ENCODE results near the gene RFPL3. TPM values are rescaled to one million over a fixed set of nuclear protein-coding genes. Genes with fewer than 3 reads are reported as not detected.

RFPL3 gene
- polyA plus RNA-seq, 4 donors, result 0.04 TPM; not detected in 3

DNA sequence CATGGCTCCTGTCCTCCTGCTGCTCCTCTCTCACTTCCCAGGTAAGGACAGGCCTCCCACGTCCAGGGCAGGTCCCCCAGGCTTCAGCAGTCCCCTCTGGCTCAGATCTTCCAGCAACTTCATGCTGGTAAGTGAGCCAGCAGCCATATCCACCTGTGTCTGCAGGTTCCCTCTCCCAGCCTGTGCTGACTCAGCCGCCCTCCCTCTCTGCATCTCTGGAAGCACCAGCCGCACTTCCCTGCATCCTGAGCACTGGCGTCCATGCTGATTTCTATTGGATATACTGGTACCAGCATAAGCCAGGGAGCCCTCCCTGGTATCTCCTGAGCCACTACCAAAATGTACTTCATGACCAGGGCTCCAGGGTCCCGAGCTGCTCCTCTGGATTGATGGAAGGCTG is 19.0 kb downstream of the RFPL3 start:
- no peak overlapping the region for H3K4me3 ChIP-seq (ENCODE audit: low read depth in 1 of 3, low read length in 3 of 3)
- no peaks in the 10 kb centered on the region for H3K4me1 ChIP-seq (ENCODE audit: control insufficient read depth in 3 of 3, insufficient read depth in 2 of 3, low read depth in 1 of 3, low read length in 2 of 3)
- FAIRE-seq (no peak), DNase-seq (no peak)
- H3K27ac ChIP-seq (ENCODE audit: low read depth in 1 of 3, low read length in 2 of 3), result no peak overlapping the region
- WGBS, 3 donors, result 70 to 79% (median 78%) methylated on average over 5 of the region's 5 CpGs
- no peaks in the 10 kb centered on the region for H3K36me3 ChIP-seq (ENCODE audit: control insufficient read depth in 3 of 3, insufficient read depth in 2 of 3, low read depth in 1 of 3, low read length in 3 of 3)
- H3K9me3 ChIP-seq (ENCODE audit: control insufficient read depth in 2 of 2, insufficient read depth in 1 of 2, low read depth in 1 of 2, low read length in 1 of 2), result no peaks in the 10 kb centered on the region
- H3K27me3 ChIP-seq (ENCODE audit: control insufficient read depth in 3 of 3, insufficient read depth in 3 of 3, low read length in 3 of 3), result no peaks in the 10 kb centered on the region

DNA sequence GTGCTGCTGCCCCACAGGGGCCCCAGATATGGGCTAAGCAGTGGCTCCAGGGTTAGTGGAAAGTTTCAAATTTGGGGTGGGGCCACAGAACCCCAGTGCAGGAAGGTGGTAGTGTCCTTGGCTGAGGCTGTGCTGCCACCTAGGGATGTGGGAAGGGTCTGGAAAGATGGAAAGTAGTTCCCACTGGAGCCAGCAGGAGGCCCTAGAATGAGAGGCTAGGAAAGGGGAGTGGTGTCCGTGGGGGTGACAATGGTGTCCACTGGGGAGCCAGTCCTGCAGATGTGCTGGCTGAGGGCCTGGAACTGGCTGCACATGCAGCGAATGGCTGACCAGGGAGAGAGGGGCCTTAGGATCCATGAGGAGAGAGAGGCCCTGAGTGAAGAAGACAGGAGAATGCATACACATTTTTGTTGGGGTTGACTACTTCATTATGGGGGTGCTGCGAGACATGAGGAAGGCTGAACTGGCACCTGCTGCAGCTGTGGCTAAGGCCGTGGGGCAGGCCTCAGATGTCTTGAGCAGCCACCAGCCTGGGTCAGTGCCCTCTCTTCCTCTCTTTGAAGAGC is 21.1 kb downstream of the RFPL3 start:
- H3K27ac ChIP-seq (ENCODE audit: low read depth in 1 of 3, low read length in 2 of 3), result no peak overlapping the region
- H3K4me3 ChIP-seq (ENCODE audit: low read depth in 1 of 3, low read length in 3 of 3), result no peak overlapping the region
- H3K27me3 ChIP-seq (ENCODE audit: control insufficient read depth in 3 of 3, insufficient read depth in 3 of 3, low read length in 3 of 3), result no peaks in the 10 kb centered on the region
- WGBS, 3 donors, result 45 to 57% (median 51%) methylated on average over 3 to 4 of the region's 4 CpGs
- no peaks in the 10 kb centered on the region for H3K9me3 ChIP-seq (ENCODE audit: control insufficient read depth in 2 of 2, insufficient read depth in 1 of 2, low read depth in 1 of 2, low read length in 1 of 2)
- DNase-seq (peak; percentile 46 to 59), FAIRE-seq (no peak)
- no peaks in the 10 kb centered on the region for H3K36me3 ChIP-seq (ENCODE audit: control insufficient read depth in 3 of 3, insufficient read depth in 2 of 3, low read depth in 1 of 3, low read length in 3 of 3)
- H3K4me1 ChIP-seq (ENCODE audit: control insufficient read depth in 3 of 3, insufficient read depth in 2 of 3, low read depth in 1 of 3, low read length in 2 of 3), result no peaks in the 10 kb centered on the region

DNA sequence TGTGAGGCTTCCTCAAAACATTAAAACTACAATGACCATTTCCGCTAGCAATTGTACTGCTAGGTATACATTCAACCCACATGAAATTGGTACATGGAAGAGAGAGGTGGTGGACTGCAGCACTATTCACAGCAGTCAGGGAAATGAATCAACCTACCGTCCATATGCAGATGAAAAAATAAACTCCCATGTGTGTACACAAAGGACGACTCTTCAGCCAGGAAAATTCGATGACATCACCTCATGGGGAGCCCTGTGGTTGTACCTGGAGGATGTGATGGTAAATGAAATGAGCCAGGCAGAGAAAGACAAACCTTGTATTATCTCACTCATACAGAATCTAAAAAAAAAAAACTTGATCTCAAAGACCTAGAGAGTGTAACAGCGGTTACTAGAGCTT is 23.3 kb downstream of the RFPL3 start:
- Histone ChIP-seq H3K9me3 (ENCODE audit: control insufficient read depth in 2 of 2, insufficient read depth in 1 of 2, low read depth in 1 of 2, low read length in 1 of 2) (no peaks in the 10 kb centered on the region), H3K27ac (ENCODE audit: low read depth in 1 of 3, low read length in 2 of 3) (no peak overlapping the region), H3K4me1 (ENCODE audit: control insufficient read depth in 3 of 3, insufficient read depth in 2 of 3, low read depth in 1 of 3, low read length in 2 of 3) (no peaks in the 10 kb centered on the region), H3K4me3 (ENCODE audit: low read depth in 1 of 3, low read length in 3 of 3) (no peak overlapping the region), H3K27me3 (ENCODE audit: control insufficient read depth in 3 of 3, insufficient read depth in 3 of 3, low read length in 3 of 3) (no peaks in the 10 kb centered on the region), H3K36me3 (ENCODE audit: control insufficient read depth in 3 of 3, insufficient read depth in 2 of 3, low read depth in 1 of 3, low read length in 3 of 3) (peaks cover 0 to 7% (median 1%) of the 10 kb centered on the region in 3 donors)
- no peak for FAIRE-seq
- 59 to 65% (median 59%) methylated on average over 5 of the region's 5 CpGs for WGBS, 3 donors
- DNase-seq, result no peak

DNA sequence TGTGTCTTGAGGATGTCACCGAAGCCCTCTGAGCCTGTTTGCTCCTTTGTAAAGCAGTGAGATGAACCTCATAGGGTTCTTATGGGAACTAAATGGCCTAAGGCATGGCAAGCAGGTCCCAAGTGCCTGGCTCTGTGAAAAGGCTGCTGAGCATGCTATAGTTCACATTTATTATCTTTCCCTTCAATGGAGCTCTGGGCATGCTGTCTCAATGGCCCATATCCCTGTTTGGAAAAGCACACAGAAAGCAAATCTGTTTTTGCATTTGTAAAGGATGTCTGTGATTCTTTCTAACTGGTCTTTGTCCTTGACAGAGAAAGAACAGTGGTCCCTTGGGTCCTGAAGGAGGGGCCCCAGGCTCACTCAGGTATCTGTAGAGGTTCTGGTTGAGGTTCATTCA is 28.0 kb downstream of the RFPL3 start:
- peaks cover 15 to 29% (median 26%) of the 10 kb centered on the region in 3 donors for H3K36me3 ChIP-seq (ENCODE audit: control insufficient read depth in 3 of 3, insufficient read depth in 2 of 3, low read depth in 1 of 3, low read length in 3 of 3)
- 93 to 98% (median 95%) methylated on average over 1 of the region's 1 CpG for WGBS, 3 donors
- H3K9me3 ChIP-seq (ENCODE audit: control insufficient read depth in 2 of 2, insufficient read depth in 1 of 2, low read depth in 1 of 2, low read length in 1 of 2), result no peaks in the 10 kb centered on the region
- no peak overlapping the region for H3K27ac ChIP-seq (ENCODE audit: low read depth in 1 of 3, low read length in 2 of 3)
- no peaks in the 10 kb centered on the region for H3K4me1 ChIP-seq (ENCODE audit: control insufficient read depth in 3 of 3, insufficient read depth in 2 of 3, low read depth in 1 of 3, low read length in 2 of 3)
- no peak overlapping the region for H3K4me3 ChIP-seq (ENCODE audit: low read depth in 1 of 3, low read length in 3 of 3)
- no peaks in the 10 kb centered on the region for H3K27me3 ChIP-seq (ENCODE audit: control insufficient read depth in 3 of 3, insufficient read depth in 3 of 3, low read length in 3 of 3)
- DNase-seq, result no peak
- no peak for FAIRE-seq

DNA sequence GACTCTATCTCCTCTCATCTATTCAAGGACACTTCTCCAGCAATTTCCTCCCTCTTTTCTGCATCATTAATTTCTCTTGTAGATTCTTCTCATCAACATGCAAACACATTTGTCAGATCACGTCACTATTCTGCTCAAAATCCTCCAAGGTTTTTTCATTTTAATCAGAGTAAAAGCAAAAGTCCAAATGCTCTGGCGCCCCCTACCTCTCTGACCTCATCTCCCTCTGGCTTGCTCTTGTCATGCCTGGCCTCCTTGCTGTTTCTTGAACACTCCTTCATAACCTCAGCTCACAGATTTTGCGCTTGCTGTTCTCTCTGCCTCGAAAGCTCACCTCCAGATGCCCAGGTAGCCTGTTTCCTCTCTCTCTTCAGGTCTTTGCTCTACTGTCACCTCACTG is 32.0 kb downstream of the RFPL3 start:
- H3K27me3 ChIP-seq (ENCODE audit: control insufficient read depth in 3 of 3, insufficient read depth in 3 of 3, low read length in 3 of 3), result no peaks in the 10 kb centered on the region
- H3K27ac ChIP-seq (ENCODE audit: low read depth in 1 of 3, low read length in 2 of 3), result no peak overlapping the region
- 70 to 82% (median 71%) methylated on average over 4 of the region's 4 CpGs for WGBS, 3 donors
- H3K4me3 ChIP-seq (ENCODE audit: low read depth in 1 of 3, low read length in 3 of 3), result no peak overlapping the region
- no peak for FAIRE-seq
- H3K4me1 ChIP-seq (ENCODE audit: control insufficient read depth in 3 of 3, insufficient read depth in 2 of 3, low read depth in 1 of 3, low read length in 2 of 3), result no peaks in the 10 kb centered on the region
- peak in 1 of 2 donors; percentile 22 for DNase-seq
- no peaks in the 10 kb centered on the region for H3K9me3 ChIP-seq (ENCODE audit: control insufficient read depth in 2 of 2, insufficient read depth in 1 of 2, low read depth in 1 of 2, low read length in 1 of 2)
- peaks cover 33 to 52% (median 34%) of the 10 kb centered on the region in 3 donors for H3K36me3 ChIP-seq (ENCODE audit: control insufficient read depth in 3 of 3, insufficient read depth in 2 of 3, low read depth in 1 of 3, low read length in 3 of 3)

DNA sequence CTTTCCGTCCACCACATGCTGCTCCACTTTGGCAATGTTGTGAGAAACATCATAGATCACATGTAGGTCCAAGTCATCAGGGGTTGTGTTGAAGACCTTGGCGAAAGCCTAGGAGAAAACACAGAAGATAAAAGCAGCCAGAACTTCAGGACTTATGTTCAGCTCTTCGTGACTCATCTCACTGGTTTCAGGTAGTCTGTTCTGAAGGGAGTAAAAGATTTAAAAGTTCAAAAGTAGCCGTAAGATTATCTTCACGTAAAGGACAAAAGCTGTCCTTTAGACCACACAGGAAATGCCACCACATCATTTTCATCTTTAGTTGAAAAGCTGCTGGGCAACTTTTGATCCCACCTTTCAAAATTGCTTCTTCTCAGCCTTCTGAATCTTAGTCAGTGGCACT is 37.4 kb downstream of the RFPL3 start:
- H3K36me3 ChIP-seq (ENCODE audit: control insufficient read depth in 3 of 3, insufficient read depth in 2 of 3, low read depth in 1 of 3, low read length in 3 of 3), result peaks cover 9 to 47% (median 44%) of the 10 kb centered on the region in 3 donors
- no peak overlapping the region for H3K27ac ChIP-seq (ENCODE audit: low read depth in 1 of 3, low read length in 2 of 3)
- FAIRE-seq (no peak), DNase-seq (no peak)
- 80 to 88% (median 87%) methylated on average over 5 of the region's 5 CpGs for WGBS, 3 donors
- no peaks in the 10 kb centered on the region for H3K4me1 ChIP-seq (ENCODE audit: control insufficient read depth in 3 of 3, insufficient read depth in 2 of 3, low read depth in 1 of 3, low read length in 2 of 3)
- H3K27me3 ChIP-seq (ENCODE audit: control insufficient read depth in 3 of 3, insufficient read depth in 3 of 3, low read length in 3 of 3), result no peaks in the 10 kb centered on the region
- H3K9me3 ChIP-seq (ENCODE audit: control insufficient read depth in 2 of 2, insufficient read depth in 1 of 2, low read depth in 1 of 2, low read length in 1 of 2), result no peaks in the 10 kb centered on the region
- H3K4me3 ChIP-seq (ENCODE audit: low read depth in 1 of 3, low read length in 3 of 3), result no peak overlapping the region

DNA sequence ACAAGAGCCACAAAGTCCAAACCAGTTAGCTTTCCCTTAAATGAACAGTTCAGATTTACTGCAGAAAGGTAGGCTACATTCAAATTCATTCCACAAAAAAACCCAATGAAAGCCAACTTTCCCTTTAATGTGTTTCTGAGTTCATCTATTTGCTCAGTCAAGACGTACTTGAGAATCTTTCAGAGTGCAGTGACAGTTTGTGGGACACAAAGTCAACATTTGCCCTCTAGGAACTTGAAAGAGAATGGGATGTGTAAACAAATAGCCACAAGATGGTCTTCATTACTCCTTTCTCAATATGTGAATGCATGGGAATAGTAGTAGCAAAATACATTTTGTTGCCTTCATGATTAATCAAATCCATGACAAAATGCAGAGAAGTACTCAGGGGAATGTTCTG is 38.6 kb downstream of the RFPL3 start:
- no peak for DNase-seq
- H3K9me3 ChIP-seq (ENCODE audit: control insufficient read depth in 2 of 2, insufficient read depth in 1 of 2, low read depth in 1 of 2, low read length in 1 of 2), result no peaks in the 10 kb centered on the region
- H3K27ac ChIP-seq (ENCODE audit: low read depth in 1 of 3, low read length in 2 of 3), result no peak overlapping the region
- FAIRE-seq, result no peak
- 88 to 99% (median 88%) methylated on average over 1 of the region's 1 CpG for WGBS, 3 donors
- H3K27me3 ChIP-seq (ENCODE audit: control insufficient read depth in 3 of 3, insufficient read depth in 3 of 3, low read length in 3 of 3), result no peaks in the 10 kb centered on the region
- peaks cover 12 to 48% (median 47%) of the 10 kb centered on the region in 3 donors for H3K36me3 ChIP-seq (ENCODE audit: control insufficient read depth in 3 of 3, insufficient read depth in 2 of 3, low read depth in 1 of 3, low read length in 3 of 3)
- no peak overlapping the region for H3K4me3 ChIP-seq (ENCODE audit: low read depth in 1 of 3, low read length in 3 of 3)
- no peaks in the 10 kb centered on the region for H3K4me1 ChIP-seq (ENCODE audit: control insufficient read depth in 3 of 3, insufficient read depth in 2 of 3, low read depth in 1 of 3, low read length in 2 of 3)

DNA sequence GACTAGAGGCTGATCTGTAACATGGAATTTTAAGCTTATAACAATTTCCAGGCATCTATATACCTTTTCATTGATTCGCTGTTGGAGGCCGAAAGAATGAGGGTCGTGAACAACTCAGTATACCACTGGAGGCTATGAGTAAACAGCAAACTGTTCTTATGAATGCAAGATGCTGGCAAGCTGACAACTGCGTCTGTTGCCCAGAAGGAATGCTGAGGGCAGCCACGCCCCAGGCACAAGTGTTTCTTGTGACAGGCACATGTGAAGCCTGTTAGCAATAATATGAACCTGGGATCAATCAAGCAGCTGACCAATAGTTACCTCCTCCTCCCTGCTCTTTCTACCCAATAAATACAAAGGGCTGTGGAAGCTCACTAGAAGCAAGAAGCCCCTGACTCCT is 39.1 kb downstream of the RFPL3 start:
- 74 to 85% (median 75%) methylated on average over 5 of the region's 5 CpGs for WGBS, 3 donors
- Histone ChIP-seq H3K4me1 (ENCODE audit: control insufficient read depth in 3 of 3, insufficient read depth in 2 of 3, low read depth in 1 of 3, low read length in 2 of 3) (no peaks in the 10 kb centered on the region), H3K27ac (ENCODE audit: low read depth in 1 of 3, low read length in 2 of 3) (no peak overlapping the region), H3K9me3 (ENCODE audit: control insufficient read depth in 2 of 2, insufficient read depth in 1 of 2, low read depth in 1 of 2, low read length in 1 of 2) (no peaks in the 10 kb centered on the region), H3K27me3 (ENCODE audit: control insufficient read depth in 3 of 3, insufficient read depth in 3 of 3, low read length in 3 of 3) (no peaks in the 10 kb centered on the region), H3K4me3 (ENCODE audit: low read depth in 1 of 3, low read length in 3 of 3) (no peak overlapping the region), H3K36me3 (ENCODE audit: control insufficient read depth in 3 of 3, insufficient read depth in 2 of 3, low read depth in 1 of 3, low read length in 3 of 3) (peaks cover 12 to 50% (median 44%) of the 10 kb centered on the region in 3 donors)
- no peak for FAIRE-seq
- peak in 1 of 2 donors; percentile 62 for DNase-seq

DNA sequence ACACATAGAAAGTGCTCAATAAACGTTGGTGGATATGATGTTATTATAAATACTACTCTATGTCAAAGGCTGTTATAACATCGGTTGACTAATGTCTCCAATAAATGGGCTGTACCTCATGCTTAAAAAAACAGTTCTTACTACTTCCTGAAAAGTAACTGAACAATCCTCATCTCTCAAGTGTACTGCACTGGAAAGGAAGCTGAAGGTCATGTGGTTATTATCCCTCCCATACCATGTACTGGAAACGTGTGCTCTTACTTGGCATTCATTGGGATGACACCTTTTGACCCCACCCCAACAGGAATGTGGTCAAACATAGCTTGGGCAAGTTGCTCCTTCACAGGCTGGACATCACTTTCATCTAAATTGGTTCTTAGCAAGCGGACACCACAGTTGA is 43.8 kb downstream of the RFPL3 start:
- WGBS, 3 donors, result 66 to 72% (median 70%) methylated on average over 4 of the region's 4 CpGs
- no peak overlapping the region for H3K4me3 ChIP-seq (ENCODE audit: low read depth in 1 of 3, low read length in 3 of 3)
- DNase-seq (no peak), FAIRE-seq (no peak)
- no peaks in the 10 kb centered on the region for H3K4me1 ChIP-seq (ENCODE audit: control insufficient read depth in 3 of 3, insufficient read depth in 2 of 3, low read depth in 1 of 3, low read length in 2 of 3)
- H3K9me3 ChIP-seq (ENCODE audit: control insufficient read depth in 2 of 2, insufficient read depth in 1 of 2, low read depth in 1 of 2, low read length in 1 of 2), result no peaks in the 10 kb centered on the region
- H3K27me3 ChIP-seq (ENCODE audit: control insufficient read depth in 3 of 3, insufficient read depth in 3 of 3, low read length in 3 of 3), result no peaks in the 10 kb centered on the region
- no peak overlapping the region for H3K27ac ChIP-seq (ENCODE audit: low read depth in 1 of 3, low read length in 2 of 3)
- H3K36me3 ChIP-seq (ENCODE audit: control insufficient read depth in 3 of 3, insufficient read depth in 2 of 3, low read depth in 1 of 3, low read length in 3 of 3), result peaks cover 5 to 39% (median 34%) of the 10 kb centered on the region in 3 donors
